Left cardiac atrium (tissue), 4 donors: ENCODE measurements around the gene GID4. TPM values are rescaled to one million over a fixed set of nuclear protein-coding genes. Genes with fewer than 3 reads are reported as not detected.

Experiments
- ATAC-seq, 2 donors: fragments of 200-7000 bp; cut with Tn5 transposase; one replicate each; pipeline ENCODE4 v1.9.1; 2020; ENCODE audit warnings: mild to moderate bottlenecking in 2 of 2, moderate library complexity in 2 of 2
- DNase-seq: peaks from one replicate; pipeline ENCODE4 v3.0.0-alpha.2; 2020
- intact Hi-C, 2 donors: fragments of 100-400 bp; cut with DNase I; formaldehyde crosslinking; loops; one replicate each; pipeline versions ENCODE4 v1.14.1 to v1.15.1; 2022 to 2023
- total RNA-seq, 2 donors: library from RNA; stranded (reverse); fragmentation: NEBNext Ultra II Directional; extraction: Animal tissue kit (Norgen Biotek cat#: 25700); gene quantifications; one replicate each; pipeline ENCODE4 v1.2.1, GENCODE V29; 2021
- donor health status: DM: no; HTN: yes; CAD: no.
- donor health status: DM: no; HTN: yes; CAD: no; lungs with severe emphysema.
- donor health status: DM: yes; HTN: yes; CAD: no.
- donor health status: Dilated cardiomyopathy.

The GID4 gene
- total RNA-seq, 2 donors from 2014 or later, result 14.6 to 15.1 TPM

GRCh38 chr17:18111330-18111971, 72.2 kb downstream of the GID4 start:
- DNase-seq (no peak), ATAC-seq (no peak)
- intact Hi-C loops, result no loop called here

- intact Hi-C loops, result no loop called here
- no peak for ATAC-seq
- no peak for DNase-seq
Observed at GRCh38 chr17:18115517-18115916, 76.3 kb downstream of the GID4 start.

GRCh38 chr17:18116078-18116477, 76.9 kb downstream of the GID4 start:
- ATAC-seq, result no peak
- DNase-seq, result no peak
- intact Hi-C loops, result no loop called here

GRCh38 chr17:18117533-18117932, 78.3 kb downstream of the GID4 start:
- intact Hi-C loops, result no loop called here
- ATAC-seq, result no peak
- no peak for DNase-seq

Other genes with a start within 250 kb of the GID4 start
- 10 to 100 TPM; 28.7 to 56.9 TPM for gene SREBF1, start 202.4 kb upstream of the GID4 start, total RNA-seq
- 100 to 1,000 TPM; 179 to 183 TPM for gene TOM1L2, start 67.0 kb upstream of the GID4 start, total RNA-seq
- 1 to 10 TPM; 1.4 to 2.0 TPM for gene DRC3, start 66.5 kb upstream of the GID4 start, total RNA-seq
- 10 to 100 TPM; 21.7 to 30.5 TPM for gene ATPAF2, start 240 bp upstream of the GID4 start, total RNA-seq
- 10 to 100 TPM; 17.8 to 22.2 TPM for gene DRG2, start 48.5 kb downstream of the GID4 start, total RNA-seq
- gene MYO15A, start 69.3 kb downstream of the GID4 start, total RNA-seq, result 1 to 10 TPM in 1 of 2 donors, under 1 TPM in 1; 0.71 to 1.1 TPM
- gene ALKBH5, start 144.4 kb downstream of the GID4 start, total RNA-seq, result 100 to 1,000 TPM; 137 to 169 TPM
- 10 to 100 TPM; 10.9 to 11.0 TPM for gene LLGL1, start 186.2 kb downstream of the GID4 start, total RNA-seq
- 100 to 1,000 TPM; 204 to 211 TPM for gene FLII, start 219.3 kb downstream of the GID4 start, total RNA-seq
- gene MIEF2, start 221.3 kb downstream of the GID4 start, total RNA-seq, result 10 to 100 TPM; 16.2 to 16.8 TPM